ELR (cell line): Measurements from ENCODE around the gene DOCK1.
A peak's percentile ranks its signal among the peaks of the same experiment; 100 is the strongest.

Experiments used
- DNase-seq: peaks from one replicate; pipeline ENCODE4 v3.0.0-alpha.2; 2015; ENCODE audit warnings: low read depth

The DOCK1 gene

GRCh38 chr10:127218658-127219057 is 313.4 kb downstream of the DOCK1 start:
- no peak for DNase-seq

- no peak for DNase-seq
Observed at GRCh38 chr10:127221281-127221680, 316.1 kb downstream of the DOCK1 start.

- no peak for DNase-seq
Observed at GRCh38 chr10:127227027-127227426, 321.8 kb downstream of the DOCK1 start.

- no peak for DNase-seq
Observed at GRCh38 chr10:127227663-127228062, 322.4 kb downstream of the DOCK1 start.

GRCh38 chr10:127228195-127228787 is 323.1 kb downstream of the DOCK1 start:
- no peak for DNase-seq

- DNase-seq: no peak
Observed at GRCh38 chr10:127234306-127234800, 329.1 kb downstream of the DOCK1 start.

- DNase-seq: no peak
Observed at GRCh38 chr10:127236266-127236665, 331.0 kb downstream of the DOCK1 start.

- no peak for DNase-seq
Observed at GRCh38 chr10:127242914-127243313, 337.7 kb downstream of the DOCK1 start.

- peak; percentile 60 for DNase-seq
Observed at GRCh38 chr10:127243490-127244272, 338.5 kb downstream of the DOCK1 start.

- no peak for DNase-seq
Observed at GRCh38 chr10:127245456-127245855, 340.2 kb downstream of the DOCK1 start.

- no peak for DNase-seq
Observed at GRCh38 chr10:127250031-127250430, 344.8 kb downstream of the DOCK1 start.

- no peak for DNase-seq
Observed at GRCh38 chr10:127252818-127253217, 347.6 kb downstream of the DOCK1 start.

- peak; percentile 11 for DNase-seq
Observed at GRCh38 chr10:127254276-127254675, 349.0 kb downstream of the DOCK1 start.

- no peak for DNase-seq
Observed at GRCh38 chr10:127257395-127257794, 352.2 kb downstream of the DOCK1 start.

- no peak for DNase-seq
Observed at GRCh38 chr10:127259347-127259746, 354.1 kb downstream of the DOCK1 start.

GRCh38 chr10:127262606-127263005 is 357.4 kb downstream of the DOCK1 start:
- no peak for DNase-seq

GRCh38 chr10:127265288-127265687 is 360.1 kb downstream of the DOCK1 start:
- DNase-seq: no peak

- no peak for DNase-seq
Observed at GRCh38 chr10:127266431-127266830, 361.2 kb downstream of the DOCK1 start.

- DNase-seq: no peak
Observed at GRCh38 chr10:127267442-127267841, 362.2 kb downstream of the DOCK1 start.

- DNase-seq: no peak
Observed at GRCh38 chr10:127272076-127272475, 366.8 kb downstream of the DOCK1 start.

GRCh38 chr10:127275272-127275671 is 370.0 kb downstream of the DOCK1 start:
- no peak for DNase-seq

GRCh38 chr10:127275793-127276450 is 370.7 kb downstream of the DOCK1 start:
- DNase-seq: no peak
